ENCODE data around the gene CAMTA1.

Gene CAMTA1

DNA sequence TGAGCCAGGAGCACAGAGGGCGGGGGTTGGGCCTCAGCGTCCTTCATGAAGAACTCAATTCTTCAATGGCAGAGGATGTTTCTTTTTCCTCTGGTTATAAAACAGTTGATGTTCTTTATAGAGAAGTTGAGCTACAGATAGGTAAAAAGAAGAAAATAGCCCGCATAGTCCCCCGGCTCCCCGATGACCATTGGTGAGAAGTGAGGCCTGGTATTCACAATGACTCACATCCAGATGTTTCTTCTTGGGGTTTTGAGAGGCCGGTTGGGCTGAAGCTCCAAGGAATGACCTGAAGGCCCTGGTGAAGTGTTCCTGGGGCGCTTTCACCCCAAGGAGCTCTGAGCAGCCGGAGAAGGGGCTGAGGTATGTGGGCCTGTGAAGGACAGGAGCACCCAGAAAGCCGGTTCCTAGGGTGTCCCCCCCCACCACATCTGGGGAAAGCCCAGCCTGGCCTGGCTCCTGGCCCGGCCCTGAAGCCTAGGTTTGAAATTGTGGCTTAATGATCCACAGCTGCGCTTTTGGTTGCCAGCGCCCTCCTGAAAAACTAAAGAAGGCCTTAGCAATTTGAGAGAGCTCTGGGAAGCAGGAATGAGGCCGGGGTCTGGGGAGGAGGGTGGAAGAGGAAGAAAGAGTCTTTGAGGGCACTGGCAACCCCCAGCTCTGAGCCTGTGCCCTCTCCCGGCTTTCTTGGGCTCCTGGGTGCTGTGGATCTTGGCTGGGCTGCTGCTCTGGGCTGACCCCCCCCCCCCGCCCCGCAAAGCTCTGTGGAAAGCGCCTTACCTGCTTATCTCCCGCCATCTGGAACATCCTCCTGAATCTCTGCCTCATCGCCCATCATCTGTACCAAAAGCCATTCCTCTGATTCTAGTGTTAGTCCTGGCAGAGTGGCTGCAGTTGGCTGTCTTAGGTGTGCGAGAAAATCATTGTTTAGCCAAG, 444.7 kb downstream of the CAMTA1 start:
- TF ChIP-seq, protein P1, sequence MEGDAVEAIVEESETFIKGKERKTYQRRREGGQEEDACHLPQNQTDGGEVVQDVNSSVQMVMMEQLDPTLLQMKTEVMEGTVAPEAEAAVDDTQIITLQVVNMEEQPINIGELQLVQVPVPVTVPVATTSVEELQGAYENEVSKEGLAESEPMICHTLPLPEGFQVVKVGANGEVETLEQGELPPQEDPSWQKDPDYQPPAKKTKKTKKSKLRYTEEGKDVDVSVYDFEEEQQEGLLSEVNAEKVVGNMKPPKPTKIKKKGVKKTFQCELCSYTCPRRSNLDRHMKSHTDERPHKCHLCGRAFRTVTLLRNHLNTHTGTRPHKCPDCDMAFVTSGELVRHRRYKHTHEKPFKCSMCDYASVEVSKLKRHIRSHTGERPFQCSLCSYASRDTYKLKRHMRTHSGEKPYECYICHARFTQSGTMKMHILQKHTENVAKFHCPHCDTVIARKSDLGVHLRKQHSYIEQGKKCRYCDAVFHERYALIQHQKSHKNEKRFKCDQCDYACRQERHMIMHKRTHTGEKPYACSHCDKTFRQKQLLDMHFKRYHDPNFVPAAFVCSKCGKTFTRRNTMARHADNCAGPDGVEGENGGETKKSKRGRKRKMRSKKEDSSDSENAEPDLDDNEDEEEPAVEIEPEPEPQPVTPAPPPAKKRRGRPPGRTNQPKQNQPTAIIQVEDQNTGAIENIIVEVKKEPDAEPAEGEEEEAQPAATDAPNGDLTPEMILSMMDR (IDR thresholded peaks at IDR 0.05; ENCODE audit: control insufficient read depth, insufficient read depth, low read depth, low read length, missing control alignments), result no peak
- no peak for DNase-seq (ENCODE audit: low read depth)
- no peak overlapping the region for H3K4me3 ChIP-seq (ENCODE audit: control insufficient read depth, low read depth, low read length)

DNA sequence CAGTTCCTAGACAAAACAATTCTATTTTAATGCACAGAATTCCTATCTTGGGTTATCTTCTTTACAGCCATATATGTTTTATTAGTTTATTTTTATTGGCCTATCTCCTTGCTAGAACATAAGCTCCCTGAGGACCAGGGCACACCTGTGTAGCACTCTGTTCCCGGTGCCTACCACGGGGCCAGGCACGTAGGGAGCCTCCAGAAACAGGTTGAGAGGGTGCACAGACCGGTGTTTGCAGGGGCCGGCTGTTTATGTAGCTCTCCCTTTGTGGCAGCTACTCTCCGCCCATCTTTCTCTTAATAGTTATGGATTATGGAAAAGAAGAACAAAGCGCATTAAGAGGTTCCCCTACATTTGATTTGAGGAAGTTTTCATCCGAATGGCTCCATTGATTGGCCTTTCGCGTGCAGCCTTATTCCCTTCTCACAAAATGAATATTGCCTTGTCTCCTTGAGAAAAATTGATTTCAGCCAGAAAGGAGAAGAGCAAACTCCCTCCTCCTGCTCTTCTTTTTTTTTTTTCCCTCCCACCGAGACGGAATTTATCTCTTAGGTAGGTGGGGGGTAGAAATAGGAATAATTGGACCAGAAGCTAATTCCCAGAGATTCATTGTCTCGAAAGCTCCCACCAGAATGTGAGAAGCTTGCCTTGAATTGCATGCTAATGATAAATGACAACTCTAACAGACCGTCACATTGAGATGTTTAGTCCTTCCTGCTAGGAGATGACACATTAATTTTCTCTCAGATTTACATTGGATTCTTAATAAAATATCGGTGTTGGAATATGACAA, 447.4 kb downstream of the CAMTA1 start:
- no peak overlapping the region for H3K4me3 ChIP-seq (ENCODE audit: control insufficient read depth, low read depth, low read length)
- TF ChIP-seq, protein P1 (IDR thresholded peaks at IDR 0.05; ENCODE audit: control insufficient read depth, insufficient read depth, low read depth, low read length, missing control alignments), result no peak
- DNase-seq (ENCODE audit: low read depth), result no peak

DNA sequence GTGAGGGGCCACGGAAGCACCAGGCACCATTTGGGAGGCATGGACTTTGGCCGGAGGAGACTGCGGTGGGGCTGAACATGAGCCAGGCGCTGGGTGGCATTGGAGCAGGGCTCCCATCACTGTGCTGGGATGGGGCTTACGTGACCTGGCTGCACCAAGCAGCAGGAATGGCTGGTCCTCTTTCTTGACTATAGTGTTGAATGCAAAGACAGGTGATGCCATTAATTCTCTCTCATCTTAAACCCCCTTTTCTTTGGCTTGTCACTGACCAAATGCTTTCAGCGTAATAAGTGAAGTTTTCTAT, 447.9 kb downstream of the CAMTA1 start:
- TF ChIP-seq, protein P1 (IDR thresholded peaks at IDR 0.05; ENCODE audit: control insufficient read depth, insufficient read depth, low read depth, low read length, missing control alignments), result no peak
- H3K4me3 ChIP-seq (ENCODE audit: control insufficient read depth, low read depth, low read length), result no peak overlapping the region

GRCh38 chr1:7233646-7234470, 448.6 kb downstream of the CAMTA1 start:
- DNase-seq (ENCODE audit: low read depth), result no peak
- TF ChIP-seq, protein P1 (IDR thresholded peaks at IDR 0.05; ENCODE audit: control insufficient read depth, insufficient read depth, low read depth, low read length, missing control alignments), result no peak
- no peak overlapping the region for H3K4me3 ChIP-seq (ENCODE audit: control insufficient read depth, low read depth, low read length)

More for the DNA sequence above, 447.9 kb downstream of the CAMTA1 start:
- DNase-seq (ENCODE audit: low read depth), result no peak

DNA sequence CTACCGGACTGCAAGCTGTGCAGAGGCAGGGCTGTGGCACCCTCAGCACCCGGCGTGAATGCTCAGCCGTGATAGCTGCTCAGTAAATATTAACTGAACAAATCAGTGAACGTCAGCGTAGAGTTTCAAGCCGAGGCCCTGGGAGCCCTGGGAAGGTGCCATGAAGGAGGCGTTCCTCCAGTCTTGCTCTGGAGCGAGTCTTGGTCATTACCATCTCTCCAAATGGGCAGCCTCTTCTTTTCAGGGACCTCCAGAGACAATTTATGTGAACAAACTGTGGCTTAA, 449.2 kb downstream of the CAMTA1 start:
- TF ChIP-seq, protein P1 (IDR thresholded peaks at IDR 0.05; ENCODE audit: control insufficient read depth, insufficient read depth, low read depth, low read length, missing control alignments), result no peak
- H3K4me3 ChIP-seq (ENCODE audit: control insufficient read depth, low read depth, low read length), result no peak overlapping the region
- DNase-seq (ENCODE audit: low read depth), result no peak

- DNase-seq (ENCODE audit: low read depth), result no peak
- TF ChIP-seq, protein P1 (IDR thresholded peaks at IDR 0.05; ENCODE audit: control insufficient read depth, insufficient read depth, low read depth, low read length, missing control alignments), result no peak
- no peak overlapping the region for H3K4me3 ChIP-seq (ENCODE audit: control insufficient read depth, low read depth, low read length)
Measured at GRCh38 chr1:7235871-7236517, 450.7 kb downstream of the CAMTA1 start.

Data from AG09309 (cell line).